Fibroblast of mammary gland (primary cell): ENCODE data around the gene SCN4B.

ENCODE experiments used
- DNase-seq: peaks from one replicate; pipeline ENCODE4 v3.0.0-alpha.2; 2010; ENCODE audit warnings: low read depth
- H3K4me3 ChIP-seq: 2 replicates; pipeline ENCODE4 v1.5.1; 2011; ENCODE audit warnings: low read depth, mild to moderate bottlenecking, low read length, moderate library complexity; ENCODE audit not compliant: control insufficient read depth
- CTCF ChIP-seq: conservative IDR thresholded peaks from 2 replicates; pipeline ENCODE4 v1.5.1; 2011; ENCODE audit warnings: low read depth, low read length, inconsistent platforms; ENCODE audit not compliant: control insufficient read depth, insufficient read depth

Gene SCN4B

GRCh38 chr11:118149493-118149892, 3.1 kb downstream of the SCN4B start:
- TF ChIP-seq CTCF, result no peak
- no peak for DNase-seq
- H3K4me3 ChIP-seq, result no peak overlapping the region

GRCh38 chr11:118148856-118149255, 3.8 kb downstream of the SCN4B start:
- no peak for TF ChIP-seq CTCF
- no peak overlapping the region for H3K4me3 ChIP-seq
- no peak for DNase-seq

GRCh38 chr11:118148240-118148639, 4.4 kb downstream of the SCN4B start:
- no peak for DNase-seq
- H3K4me3 ChIP-seq, result no peak overlapping the region
- TF ChIP-seq CTCF, result no peak

GRCh38 chr11:118147502-118147901, 5.1 kb downstream of the SCN4B start:
- H3K4me3 ChIP-seq, result no peak overlapping the region
- TF ChIP-seq CTCF, result no peak
- DNase-seq, result no peak

GRCh38 chr11:118146554-118146953, 6.1 kb downstream of the SCN4B start:
- TF ChIP-seq CTCF, result no peak
- no peak for DNase-seq
- no peak overlapping the region for H3K4me3 ChIP-seq

- TF ChIP-seq CTCF, result peak; percentile 80
- H3K4me3 ChIP-seq, result peak overlapping the region; percentile 42
- DNase-seq, result peak; percentile 52
Measured at GRCh38 chr11:118145285-118146227, 7.1 kb downstream of the SCN4B start.
